ENCODE measurements around the gene PSKH1.
"Not testable (repeated sequence)": the region's sequence is repeated elsewhere in the genome, so short reads cannot be mapped to it uniquely, and the experiment has no call there.

The PSKH1 gene

GRCh38 chr16:67892899-67893742 is at the start of gene PSKH1:
TSS of gene PSKH1 (plus strand) at chr16:67893254. CDS start at chr16:67908750, 15,496 bp downstream.
- peak; percentile 98 for DNase-seq

- no peak for DNase-seq
These were observed 49.7 kb upstream of the PSKH1 start for GRCh38 chr16:67843343-67843765.

GRCh38 chr16:67844497-67844896 is 48.6 kb upstream of the PSKH1 start:
- DNase-seq: no peak

DNA sequence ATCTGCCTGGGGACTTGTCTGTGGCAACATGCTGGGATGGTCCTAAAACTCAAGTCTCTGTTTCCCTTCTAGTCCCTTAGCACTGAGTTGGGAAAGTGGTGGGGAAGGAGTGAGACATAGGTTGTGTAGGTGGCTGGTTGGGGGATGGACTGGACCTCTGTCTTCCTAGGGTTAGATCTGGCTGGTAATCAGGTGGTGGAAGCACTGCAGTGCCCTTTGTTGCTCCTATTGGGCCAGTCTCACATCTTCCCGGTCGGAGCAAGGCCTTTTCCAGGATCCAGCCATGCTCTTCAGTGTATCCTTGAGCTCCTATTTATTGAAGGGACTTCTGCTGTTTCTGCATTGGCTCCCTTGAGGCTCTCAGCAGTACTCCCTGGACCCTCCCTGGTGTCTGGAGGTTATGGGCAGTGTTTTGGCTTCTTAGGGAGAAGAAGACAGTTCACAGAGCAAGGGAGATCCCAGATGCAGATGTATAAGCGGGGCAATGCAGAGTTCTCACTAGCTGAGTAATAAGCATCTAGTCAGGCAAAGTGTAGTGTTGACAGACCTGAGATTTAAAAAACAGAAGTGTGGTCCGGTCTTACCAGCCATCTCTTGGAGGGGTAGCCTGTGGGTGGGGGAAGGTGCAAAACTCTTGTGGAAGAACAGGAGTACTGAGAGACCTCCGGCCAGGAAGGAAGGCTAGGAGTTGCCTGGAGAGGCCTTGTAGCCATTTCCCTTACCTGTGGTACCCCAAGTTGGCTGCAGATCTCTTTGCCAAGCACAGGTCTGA is 47.6 kb upstream of the PSKH1 start:
- no peak for DNase-seq

DNA sequence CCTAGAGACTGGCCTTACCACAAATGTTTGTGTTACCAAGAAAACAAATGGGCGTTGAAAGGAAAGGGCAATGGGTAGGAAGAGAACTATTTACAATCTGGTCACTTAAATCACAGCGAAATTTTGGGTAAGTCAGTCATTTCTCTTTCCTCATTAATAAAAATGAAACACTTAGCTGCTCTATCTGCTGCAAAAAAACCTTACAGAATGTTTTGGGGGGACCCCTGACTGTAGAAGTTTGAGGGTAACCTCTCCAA is 47.1 kb upstream of the PSKH1 start:
- no peak for DNase-seq

DNA sequence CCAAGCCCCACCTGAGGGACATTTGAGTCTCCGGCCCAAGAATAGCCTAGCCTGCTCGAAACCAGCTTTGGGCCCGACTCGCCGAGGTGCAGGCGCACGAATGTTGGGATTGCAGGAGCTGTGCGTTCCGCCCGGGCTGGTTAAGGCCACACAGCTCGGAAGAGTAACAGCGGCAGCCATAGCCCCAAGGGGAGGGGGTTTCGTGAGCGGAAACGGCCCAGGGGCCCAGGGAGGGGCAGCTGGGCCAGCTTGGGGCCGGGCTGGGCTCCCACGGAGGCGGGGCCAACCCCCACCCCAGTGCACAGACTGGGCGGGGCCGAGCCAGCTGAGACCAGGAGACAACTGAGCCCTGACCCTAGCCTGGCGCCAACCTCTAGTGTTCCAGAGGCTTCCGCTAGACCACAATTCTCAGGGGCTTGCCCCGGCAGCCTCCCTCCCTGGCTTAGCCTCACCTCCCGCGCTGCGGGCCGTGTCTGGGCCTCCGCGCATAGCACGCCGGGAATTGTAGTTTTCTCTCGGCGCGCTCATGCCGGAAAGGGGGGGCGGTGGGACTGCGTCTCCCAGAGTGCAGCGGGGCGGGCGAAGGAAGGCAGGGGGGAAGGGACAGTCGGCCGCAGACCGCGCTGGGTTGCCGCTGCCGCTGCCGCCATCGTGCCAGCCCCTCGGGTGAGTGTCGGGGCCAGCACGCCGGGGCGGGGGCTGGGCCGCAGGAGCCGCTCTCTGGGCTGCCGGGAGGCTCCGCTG is 46.6 kb upstream of the PSKH1 start, which contains the start of gene NUTF2:
TSS of gene NUTF2 (plus strand) at position 614 of the 744 bp plus-strand sequence. CDS start 18,198 bp downstream, outside the sequence.
- peak; percentile 99 for DNase-seq

GRCh38 chr16:67847064-67847861 is 45.8 kb upstream of the PSKH1 start, which contains the start of gene CENPT:
TSS of gene CENPT (minus strand) at chr16:67847693. CDS start at chr16:67833859, 13,834 bp downstream.
- DNase-seq: peak; percentile 42

DNA sequence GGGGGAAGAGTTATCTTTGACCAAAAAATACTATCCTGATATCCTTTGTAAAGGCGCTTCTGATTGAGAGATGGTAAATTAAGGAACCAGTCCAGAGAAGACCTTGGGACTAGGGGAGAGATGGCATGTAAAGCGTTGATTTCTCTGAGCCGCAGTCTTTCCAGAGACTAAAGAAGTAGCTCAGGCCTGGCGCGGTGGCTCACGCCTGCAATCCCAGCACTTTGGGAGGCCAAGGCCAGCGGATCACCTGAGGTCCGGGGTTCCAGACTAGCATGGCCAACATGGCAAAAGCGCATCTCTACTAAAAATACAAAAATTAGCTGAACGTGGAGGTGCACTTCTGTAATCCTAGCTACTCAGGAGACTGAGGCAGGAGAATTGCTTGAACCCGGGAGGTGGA is 44.9 kb upstream of the PSKH1 start:
- DNase-seq: no peak

GRCh38 chr16:67853670-67854069 is 39.4 kb upstream of the PSKH1 start:
- DNase-seq: no peak

- no peak for DNase-seq
These were observed 37.3 kb upstream of the PSKH1 start for GRCh38 chr16:67855789-67856188.

DNA sequence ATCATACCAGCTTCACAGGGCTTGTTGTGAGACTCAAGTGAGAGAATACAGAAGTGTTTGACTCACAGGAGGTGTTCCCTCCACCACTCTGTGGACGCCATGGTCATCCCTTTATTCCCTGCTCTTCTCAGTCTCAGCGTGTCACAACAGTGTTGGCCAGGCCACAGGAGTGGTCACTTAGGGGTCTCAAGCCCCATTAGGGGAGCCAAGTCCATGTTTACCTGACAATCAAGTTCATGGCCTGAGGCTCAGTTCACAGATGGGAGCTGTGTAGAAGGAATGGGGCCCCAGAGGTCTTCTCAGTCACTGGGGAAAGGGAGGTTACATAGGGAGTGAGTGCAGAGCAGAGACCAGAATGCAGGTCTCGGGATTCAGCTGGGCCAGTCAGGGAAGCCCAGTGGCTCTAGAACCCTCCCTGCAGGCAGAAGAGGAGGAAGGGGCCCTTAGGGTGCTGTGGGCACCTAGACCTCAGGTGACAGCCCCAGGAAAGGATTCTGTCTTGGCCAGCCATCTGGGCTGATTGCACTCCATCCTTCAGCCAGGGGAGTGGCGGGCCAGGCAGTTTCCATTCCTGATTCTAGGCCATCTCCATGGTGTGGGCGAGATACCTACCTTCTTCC is 36.0 kb upstream of the PSKH1 start:
- no peak for DNase-seq

- DNase-seq: peak; percentile 30
These were observed 35.4 kb upstream of the PSKH1 start for GRCh38 chr16:67857547-67858233.

DNA sequence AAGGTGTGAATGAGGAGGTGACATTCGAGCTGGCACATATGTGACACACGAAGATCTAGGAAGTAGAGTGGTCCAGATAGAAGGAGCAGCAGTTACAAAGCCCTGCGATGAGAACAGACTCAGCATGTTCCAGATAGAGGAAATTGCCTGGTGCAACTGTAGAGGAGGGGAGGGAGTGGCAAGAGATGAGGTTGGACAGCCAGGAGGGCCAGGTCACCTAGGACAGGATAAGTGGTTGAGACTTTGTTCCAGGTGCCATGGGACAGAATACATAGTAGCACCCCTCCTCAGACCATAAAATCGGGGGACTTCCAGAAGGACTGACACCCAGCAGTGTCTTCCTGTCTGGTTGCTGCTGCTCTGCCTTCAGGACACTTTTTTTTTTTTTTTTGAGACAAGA is 34.6 kb upstream of the PSKH1 start:
- DNase-seq: no peak

- no peak for DNase-seq
These were observed 32.3 kb upstream of the PSKH1 start for GRCh38 chr16:67860589-67861398.

- no peak for DNase-seq
These were observed 31.2 kb upstream of the PSKH1 start for GRCh38 chr16:67861877-67862276.

DNA sequence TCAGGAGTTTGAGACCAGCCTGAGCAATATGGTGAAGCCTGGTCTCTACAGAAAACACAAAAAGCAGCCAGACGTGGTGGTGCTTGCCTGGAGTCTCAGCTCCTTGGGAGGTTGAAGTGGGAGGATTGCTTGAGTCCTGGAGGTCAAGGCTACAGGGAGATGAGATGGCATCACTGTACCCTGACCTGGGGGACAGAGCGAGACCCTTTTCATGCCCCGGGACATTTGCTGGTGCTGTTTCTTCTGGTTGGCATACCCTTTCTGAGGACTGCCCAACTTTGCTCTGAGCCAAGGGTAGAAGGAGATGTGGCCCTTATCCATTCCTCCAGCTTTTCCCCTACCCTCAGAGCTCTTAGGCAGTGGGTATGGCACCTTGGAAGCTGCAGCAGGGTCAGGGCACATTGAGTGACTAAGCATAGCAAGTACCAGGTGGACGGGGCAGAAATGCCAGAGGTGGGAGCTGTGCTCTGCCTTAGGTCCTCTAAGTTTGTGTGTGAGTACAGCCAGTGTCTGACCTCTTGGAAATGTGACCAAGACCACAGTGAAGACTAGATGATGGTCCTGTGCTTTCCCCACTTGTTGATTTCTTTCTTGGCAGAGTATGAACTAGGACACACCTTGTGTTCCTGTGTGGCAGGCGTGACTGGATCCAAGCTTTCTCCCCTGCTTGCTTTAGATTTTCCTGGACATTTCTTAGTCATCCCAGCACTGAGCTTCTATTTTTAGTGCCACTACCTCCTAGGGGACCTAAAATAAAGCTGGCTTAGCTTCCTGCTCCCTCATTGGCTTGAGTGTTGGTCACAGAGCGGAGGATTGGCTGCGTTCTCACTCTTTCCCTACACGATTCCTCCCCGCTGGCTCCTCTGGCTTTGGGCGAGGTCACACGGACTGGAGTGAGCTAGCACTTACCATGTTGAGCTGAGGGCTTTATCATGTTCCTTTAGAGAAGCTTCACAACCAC is 30.2 kb upstream of the PSKH1 start:
- DNase-seq: no peak

GRCh38 chr16:67864044-67864443 is 29.0 kb upstream of the PSKH1 start:
- DNase-seq: not testable (repeated sequence)

- no peak for DNase-seq
These were observed 28.5 kb upstream of the PSKH1 start for GRCh38 chr16:67864594-67864993.

DNA sequence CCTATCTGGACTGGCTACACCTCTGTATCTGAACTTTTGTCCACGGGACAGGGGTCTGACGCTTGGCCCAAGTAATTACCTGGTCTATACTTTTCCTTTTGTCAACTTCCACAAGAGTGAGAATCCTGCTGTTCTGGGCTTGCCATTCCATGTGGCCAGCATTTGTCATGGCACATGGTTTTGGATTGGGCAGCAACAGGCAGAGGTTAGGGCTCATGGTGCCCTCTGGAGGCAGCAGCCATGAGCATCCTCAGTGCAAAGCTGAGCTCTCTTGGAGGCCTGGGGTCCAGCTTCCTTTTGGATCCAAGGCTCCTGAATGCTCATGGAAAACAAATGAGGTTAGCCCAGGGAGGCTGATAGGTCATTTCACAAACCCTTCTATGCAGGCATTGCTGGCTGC is 27.7 kb upstream of the PSKH1 start:
- no peak for DNase-seq
